HUDEP-2 (cell line): ENCODE data around the gene RSU1.
A peak's percentile ranks its signal among the peaks of the same experiment; 100 is the strongest.
"Not testable (repeated sequence)": the region's sequence is repeated elsewhere in the genome, so short reads cannot be mapped to it uniquely, and the experiment has no call there.

Experiments used
- DNase-seq, 76 experiments: peaks; one replicate each; lab custom pipeline; 2025; ENCODE audit not compliant: unreplicated experiment in 76 of 76; lab: John Stamatoyannopoulos, UW

Gene RSU1

GRCh38 chr10:16788125-16788524 lies 29.1 kb downstream of the RSU1 start:
- no peak for DNase-seq

DNA sequence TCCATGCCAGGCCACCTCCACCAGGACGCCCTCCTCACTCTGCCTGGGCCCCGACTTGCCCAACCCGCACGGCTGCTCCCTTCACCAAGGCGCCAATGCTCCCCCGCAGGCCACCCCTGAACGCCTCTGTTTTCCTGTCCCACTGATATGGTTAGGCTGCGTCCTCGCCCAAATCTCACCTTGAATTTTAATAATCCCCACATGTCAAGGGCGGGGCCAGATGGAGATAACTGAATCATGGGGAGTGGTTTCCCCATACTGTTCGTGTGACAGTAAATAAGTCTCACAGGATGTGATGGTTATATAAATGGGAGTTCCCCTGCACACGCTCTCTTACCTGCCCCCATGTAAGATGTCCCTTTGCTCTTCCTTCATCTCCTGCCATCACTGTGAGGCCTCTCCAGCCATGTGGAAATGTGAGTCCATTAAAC lies 29.8 kb downstream of the RSU1 start:
- DNase-seq = no peak

DNA sequence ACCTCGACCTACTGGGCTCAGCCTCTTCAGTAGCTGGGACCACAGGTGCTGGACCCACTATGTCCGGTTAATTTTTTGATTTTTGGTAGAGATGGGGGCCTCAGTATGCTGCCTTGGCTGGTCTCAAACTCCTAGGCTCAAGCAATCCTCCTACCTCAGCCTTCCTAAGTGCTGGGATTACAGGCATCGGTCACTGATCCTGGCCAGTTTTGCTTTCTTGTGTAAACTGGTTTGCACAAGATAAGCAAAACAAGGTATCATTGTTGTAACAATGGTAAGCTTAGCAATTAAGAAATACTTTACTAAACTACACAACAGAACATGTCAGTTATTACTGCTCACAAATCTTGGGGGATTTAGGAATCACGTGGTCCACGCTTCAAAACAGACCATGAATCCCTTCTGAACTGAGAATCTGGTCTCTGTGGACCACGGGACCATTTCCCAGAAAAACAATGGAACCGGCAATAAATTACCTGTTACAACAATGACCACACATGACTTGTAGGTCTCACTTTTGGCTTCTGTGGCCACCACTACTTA lies 36.8 kb downstream of the RSU1 start:
- no peak for DNase-seq

- no peak for DNase-seq
These were observed 37.8 kb downstream of the RSU1 start for GRCh38 chr10:16779384-16779915.

GRCh38 chr10:16777473-16778370 lies 39.5 kb downstream of the RSU1 start:
- peak in 29 of 76 experiments; percentile 2 to 62 (median 29) for DNase-seq

DNA sequence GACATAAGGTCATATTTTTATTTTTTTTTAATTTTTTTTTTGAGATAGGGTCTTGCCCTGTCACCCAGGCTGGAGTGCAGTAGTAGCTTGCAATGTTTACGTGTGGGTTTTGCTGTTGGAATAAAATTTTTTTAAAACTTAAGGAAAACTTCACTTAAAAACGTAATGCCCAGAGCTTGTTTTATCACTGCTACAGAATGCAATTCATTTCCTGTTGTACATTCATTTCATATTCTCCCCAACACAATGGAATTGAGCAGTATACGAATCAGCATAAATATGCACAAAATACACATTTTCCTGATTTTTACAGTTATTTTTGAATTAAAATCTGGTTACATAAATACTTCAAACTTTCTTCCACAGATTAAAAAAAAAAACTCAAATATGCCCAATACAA lies 40.3 kb downstream of the RSU1 start:
- no peak for DNase-seq

GRCh38 chr10:16773334-16773733 lies 43.9 kb downstream of the RSU1 start:
- DNase-seq = no peak

GRCh38 chr10:16770670-16771069 lies 46.6 kb downstream of the RSU1 start:
- no peak for DNase-seq

DNA sequence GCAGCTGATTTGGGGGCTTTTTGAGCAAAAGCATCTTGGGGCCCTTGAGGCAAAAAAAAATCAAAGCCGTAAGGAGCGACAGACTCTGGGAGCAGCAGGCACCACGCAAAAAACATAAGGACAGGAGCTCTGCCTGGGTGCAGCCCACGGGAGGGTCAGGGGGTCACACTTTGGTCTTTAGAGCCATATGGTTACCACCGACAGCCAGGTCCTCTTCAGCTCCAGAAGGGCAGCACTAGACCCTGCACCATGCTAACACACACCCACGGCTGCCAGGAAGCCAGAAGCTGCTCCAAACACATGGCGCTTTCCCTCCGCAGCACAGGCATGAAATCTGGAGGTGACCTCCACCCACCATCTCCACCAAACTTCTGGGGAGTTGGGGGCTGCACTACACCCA lies 47.1 kb downstream of the RSU1 start:
- DNase-seq = no peak

DNA sequence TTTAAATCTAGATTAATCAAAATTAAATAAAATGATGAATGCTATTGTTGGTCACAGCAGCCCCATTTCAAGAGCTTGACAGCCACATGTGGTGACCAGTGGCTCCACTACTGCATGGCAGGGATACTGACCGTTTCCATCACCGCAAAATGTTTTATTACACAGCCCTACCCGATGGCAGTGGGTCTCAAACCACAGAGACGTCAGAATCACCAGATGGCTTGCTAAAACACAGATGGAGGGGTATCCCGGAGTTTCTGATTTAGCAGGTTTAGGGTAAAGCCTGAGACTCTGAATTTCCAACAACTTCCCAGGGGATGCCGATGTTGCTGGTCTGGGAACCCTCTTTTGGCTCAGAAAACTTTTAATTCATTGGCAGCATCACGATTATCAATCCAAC lies 47.9 kb downstream of the RSU1 start:
- DNase-seq = no peak

- no peak for DNase-seq
These were observed 48.5 kb downstream of the RSU1 start for GRCh38 chr10:16768702-16769101.

DNA sequence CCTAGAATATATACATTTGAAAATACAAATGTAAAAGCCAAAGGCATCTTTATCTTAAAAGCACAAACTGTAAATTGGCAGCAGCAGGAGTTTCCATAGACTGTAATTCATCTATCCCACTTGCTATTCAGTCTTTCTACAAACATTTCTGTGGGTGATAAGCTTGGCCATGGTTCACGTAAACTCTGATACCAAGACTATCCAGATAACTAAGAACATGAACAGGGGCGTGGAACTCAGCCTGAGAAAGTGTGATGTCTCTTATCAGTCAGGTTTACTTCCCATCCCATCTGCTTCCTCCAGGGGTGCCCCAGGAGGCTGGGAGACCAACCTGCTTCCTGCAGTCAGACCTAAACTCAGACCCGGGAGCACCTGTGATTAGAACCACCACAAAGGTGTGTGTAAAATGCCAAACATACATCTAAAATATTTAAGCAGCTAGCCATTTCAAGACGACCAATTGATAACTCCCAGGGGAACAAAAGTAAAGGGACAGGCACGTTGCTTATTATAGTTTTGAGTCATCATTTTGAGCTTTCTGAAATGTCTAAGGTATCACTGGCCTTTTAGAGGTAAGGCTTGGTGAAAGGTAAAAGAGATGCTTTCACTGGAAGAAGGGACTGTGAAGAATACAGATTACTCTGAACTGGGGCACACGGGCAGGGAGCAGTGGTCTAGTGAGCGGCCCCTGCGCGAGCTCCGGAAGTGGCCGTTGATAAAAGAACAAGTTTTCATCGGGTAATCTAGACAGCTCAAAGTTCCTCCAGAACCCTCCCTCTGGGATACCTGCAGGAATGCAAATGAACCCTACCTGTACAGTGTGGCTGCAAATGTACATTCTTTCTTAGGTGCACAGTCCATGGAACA lies 51.5 kb downstream of the RSU1 start:
- DNase-seq = peak in 75 of 76 experiments; percentile 4 to 93 (median 61)

- DNase-seq = no peak
These were observed 55.9 kb downstream of the RSU1 start for GRCh38 chr10:16761300-16761699.

- peak in 14 of 76 experiments; percentile 2 to 33 (median 11) for DNase-seq
These were observed 60.5 kb downstream of the RSU1 start for GRCh38 chr10:16756561-16757221.

DNA sequence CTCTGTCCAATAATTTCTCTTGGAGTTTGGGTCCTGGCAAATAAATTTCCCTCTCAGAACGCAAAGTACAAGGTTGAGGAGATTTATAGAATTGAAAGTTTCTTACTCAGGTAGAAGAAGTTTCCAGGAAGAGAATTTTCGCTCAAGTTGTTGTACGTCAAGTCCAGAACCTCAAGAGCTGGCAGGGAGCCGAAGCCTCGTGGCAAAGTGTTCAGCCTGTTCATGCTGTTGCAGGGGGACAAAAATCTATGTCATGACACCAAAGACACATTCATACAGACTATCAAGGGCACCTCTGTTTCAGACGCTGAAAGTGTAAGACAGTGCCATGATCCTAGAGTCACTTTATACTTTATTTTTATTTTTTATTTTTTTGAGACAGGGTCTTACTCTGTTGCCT lies 62.5 kb downstream of the RSU1 start:
- no peak for DNase-seq

DNA sequence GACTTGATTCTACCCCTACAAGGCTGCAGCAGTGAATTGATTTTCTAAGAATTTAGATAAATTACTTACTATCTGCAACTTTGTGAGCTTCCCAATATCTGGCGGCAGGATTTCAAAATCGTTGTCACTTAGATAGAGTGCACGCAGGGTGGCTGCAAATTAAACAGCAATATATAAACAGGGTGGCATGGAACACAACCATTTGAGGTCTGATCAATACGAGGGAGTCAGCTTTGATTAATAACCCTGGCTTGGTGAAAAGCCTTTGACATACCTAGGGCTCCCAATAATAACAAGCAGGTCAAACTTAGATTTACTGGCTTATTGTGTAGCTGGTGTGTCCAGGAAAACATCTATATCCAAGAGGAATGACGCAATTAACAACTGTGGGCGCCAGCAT lies 64.4 kb downstream of the RSU1 start:
- not testable (repeated sequence) for DNase-seq

DNA sequence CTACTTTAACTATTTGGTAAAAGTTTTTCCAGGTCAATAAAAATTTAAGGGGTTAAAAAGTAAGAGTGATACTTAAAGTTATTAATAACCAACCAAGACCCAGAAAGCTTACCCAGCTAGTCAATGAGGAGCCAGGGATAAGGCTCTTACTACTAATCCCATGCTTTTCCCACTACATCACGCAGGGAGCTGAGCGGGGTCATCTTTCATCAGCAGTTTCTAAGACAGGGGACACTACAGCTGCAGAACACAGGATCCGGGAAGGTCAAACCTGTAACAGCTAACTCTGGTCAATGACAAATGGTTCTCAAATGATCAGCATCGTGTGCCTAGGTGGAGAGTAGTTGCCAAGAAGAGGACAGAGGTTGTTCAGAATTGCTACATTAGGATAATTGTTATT lies 65.1 kb downstream of the RSU1 start:
- no peak for DNase-seq

- no peak for DNase-seq
These were observed 66.0 kb downstream of the RSU1 start for GRCh38 chr10:16751244-16751643.

DNA sequence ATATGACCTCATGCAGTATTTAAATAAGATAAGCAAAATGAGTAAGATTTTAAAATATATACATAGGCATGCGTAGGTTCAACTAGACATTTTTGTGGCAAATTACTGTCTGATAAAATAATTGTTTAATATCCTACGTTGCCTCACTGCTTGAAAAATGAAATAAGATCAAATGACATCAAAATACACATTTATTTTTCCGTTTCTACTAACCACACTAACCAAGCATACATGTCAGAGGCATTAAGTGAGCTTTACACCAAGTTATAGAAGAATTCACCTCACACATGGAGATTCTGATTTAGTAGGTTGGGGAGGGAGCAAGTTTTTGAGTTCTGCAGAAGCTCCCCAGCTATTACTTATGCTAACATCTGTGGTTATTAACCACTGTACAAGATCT lies 66.8 kb downstream of the RSU1 start:
- no peak for DNase-seq

DNA sequence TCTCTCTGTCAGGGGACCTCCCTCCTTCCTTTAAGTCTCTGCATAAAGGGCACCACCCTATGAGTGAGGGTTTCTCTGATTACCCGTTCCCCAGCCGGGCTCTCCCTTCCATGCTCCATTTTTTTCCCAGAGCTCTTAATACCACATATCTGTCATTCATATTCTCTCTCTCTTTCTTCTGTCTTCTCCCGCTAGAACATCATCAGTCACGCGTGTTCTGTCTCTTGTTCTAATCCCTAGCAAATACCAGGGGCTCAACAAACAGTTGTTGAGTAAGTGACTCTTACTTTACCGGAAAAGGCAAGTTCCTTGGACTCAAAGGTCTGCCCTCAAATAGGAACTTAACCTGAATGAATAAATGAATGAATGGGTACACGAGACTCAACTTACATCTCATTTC lies 68.5 kb downstream of the RSU1 start:
- DNase-seq = no peak

DNA sequence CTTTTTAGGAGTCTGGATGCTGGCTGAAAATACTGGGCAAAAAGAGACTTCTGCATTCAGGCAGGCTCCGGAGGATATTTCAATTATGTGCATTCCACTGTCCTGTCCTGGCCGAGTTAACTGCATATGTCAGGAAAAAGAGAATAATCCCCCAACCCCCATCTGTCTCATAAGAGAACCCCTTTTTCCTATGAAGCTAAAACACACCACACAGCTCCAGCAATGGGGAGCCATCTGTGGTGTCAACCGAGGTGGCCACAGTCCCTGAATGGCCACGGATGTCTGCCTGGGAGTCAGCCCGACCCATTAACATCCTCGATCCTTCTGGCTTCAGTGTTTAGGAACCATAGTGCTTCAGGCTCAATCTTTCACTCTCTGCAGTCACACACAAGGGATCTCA lies 70.4 kb downstream of the RSU1 start:
- DNase-seq = no peak
